Measurements from ENCODE around the gene SYNE1. TPM values are rescaled to one million over a fixed set of nuclear protein-coding genes. Genes with fewer than 3 reads are reported as not detected.
"Not testable (repeated sequence)": the region's sequence is repeated elsewhere in the genome, so short reads cannot be mapped to it uniquely, and the experiment has no call there.

Gene SYNE1, protein sequence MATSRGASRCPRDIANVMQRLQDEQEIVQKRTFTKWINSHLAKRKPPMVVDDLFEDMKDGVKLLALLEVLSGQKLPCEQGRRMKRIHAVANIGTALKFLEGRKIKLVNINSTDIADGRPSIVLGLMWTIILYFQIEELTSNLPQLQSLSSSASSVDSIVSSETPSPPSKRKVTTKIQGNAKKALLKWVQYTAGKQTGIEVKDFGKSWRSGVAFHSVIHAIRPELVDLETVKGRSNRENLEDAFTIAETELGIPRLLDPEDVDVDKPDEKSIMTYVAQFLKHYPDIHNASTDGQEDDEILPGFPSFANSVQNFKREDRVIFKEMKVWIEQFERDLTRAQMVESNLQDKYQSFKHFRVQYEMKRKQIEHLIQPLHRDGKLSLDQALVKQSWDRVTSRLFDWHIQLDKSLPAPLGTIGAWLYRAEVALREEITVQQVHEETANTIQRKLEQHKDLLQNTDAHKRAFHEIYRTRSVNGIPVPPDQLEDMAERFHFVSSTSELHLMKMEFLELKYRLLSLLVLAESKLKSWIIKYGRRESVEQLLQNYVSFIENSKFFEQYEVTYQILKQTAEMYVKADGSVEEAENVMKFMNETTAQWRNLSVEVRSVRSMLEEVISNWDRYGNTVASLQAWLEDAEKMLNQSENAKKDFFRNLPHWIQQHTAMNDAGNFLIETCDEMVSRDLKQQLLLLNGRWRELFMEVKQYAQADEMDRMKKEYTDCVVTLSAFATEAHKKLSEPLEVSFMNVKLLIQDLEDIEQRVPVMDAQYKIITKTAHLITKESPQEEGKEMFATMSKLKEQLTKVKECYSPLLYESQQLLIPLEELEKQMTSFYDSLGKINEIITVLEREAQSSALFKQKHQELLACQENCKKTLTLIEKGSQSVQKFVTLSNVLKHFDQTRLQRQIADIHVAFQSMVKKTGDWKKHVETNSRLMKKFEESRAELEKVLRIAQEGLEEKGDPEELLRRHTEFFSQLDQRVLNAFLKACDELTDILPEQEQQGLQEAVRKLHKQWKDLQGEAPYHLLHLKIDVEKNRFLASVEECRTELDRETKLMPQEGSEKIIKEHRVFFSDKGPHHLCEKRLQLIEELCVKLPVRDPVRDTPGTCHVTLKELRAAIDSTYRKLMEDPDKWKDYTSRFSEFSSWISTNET (N-terminal part only)
- total RNA-seq: 233 TPM

DNA sequence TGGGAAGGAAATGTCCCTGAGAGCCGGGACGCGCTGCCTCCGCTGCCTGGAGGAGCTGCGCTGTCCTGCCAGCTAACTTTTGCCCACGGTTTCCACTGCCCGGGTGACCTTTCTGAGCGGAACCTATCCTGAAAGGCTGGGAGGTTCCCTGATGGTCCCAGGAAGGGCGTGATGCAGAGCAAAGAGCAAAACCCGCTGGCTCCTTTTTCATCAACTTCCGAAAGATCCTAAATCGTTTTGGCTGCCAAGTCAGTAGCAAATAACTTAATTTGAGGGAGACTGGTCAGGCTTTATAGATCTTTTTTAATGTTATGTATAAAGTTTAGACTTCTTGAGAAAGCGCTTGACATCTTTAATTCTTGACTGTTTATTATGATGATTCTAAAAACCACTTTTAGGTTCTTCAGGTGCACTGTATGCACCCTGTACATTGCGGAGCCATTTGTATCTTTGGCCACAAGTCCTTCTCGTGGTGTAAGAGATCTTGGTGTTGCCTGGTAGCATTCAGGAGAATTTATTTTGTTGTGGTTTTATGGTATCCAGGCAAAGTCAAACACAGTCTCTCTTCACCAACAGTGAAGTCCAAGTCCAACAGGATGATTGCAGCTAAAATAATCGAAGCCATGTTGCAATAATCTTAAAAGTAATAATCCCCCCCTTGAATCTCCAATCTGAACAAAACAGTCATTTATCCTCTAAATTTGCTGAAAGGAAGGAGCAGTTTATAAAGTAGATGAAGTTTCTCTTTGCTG is at the start of gene SYNE1:
TSS of gene SYNE1 (minus strand) at position 67 of the 752 bp plus-strand sequence. CDS start 9,031 bp downstream, outside the sequence.
- H3K4me1 ChIP-seq: no peaks in the 10 kb centered on the region
- intact Hi-C loops (cut with DNase I): no loop called here

DNA sequence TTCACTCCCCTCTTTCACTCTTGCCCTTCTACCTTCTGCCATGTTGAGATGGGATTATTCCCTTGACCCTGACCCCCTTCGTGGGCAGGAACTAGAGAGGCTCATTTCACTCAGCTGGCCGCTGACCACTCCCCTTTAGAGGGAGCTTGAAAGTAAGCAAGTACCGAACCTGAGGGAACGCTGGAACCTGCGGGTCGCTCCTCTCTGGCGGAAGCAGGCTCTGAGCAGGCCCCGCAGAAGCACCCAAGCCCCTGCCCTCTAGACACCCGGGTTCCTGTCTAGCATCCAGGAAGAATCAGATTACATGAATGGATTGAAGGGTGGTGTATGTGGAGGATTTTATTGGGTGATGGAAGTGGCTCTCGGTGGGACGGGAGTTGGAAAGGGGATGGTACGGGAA is 48.7 kb upstream of the SYNE1 start:
- Histone ChIP-seq H3K27ac (no peak overlapping the region), H3K27me3 (no peaks in the 10 kb centered on the region), H3K9me3 (no peaks in the 10 kb centered on the region), H3K4me3 (no peak overlapping the region), H3K36me3 (no peaks in the 10 kb centered on the region), H3K4me1 (no peaks in the 10 kb centered on the region)
- TF ChIP-seq, protein P1, sequence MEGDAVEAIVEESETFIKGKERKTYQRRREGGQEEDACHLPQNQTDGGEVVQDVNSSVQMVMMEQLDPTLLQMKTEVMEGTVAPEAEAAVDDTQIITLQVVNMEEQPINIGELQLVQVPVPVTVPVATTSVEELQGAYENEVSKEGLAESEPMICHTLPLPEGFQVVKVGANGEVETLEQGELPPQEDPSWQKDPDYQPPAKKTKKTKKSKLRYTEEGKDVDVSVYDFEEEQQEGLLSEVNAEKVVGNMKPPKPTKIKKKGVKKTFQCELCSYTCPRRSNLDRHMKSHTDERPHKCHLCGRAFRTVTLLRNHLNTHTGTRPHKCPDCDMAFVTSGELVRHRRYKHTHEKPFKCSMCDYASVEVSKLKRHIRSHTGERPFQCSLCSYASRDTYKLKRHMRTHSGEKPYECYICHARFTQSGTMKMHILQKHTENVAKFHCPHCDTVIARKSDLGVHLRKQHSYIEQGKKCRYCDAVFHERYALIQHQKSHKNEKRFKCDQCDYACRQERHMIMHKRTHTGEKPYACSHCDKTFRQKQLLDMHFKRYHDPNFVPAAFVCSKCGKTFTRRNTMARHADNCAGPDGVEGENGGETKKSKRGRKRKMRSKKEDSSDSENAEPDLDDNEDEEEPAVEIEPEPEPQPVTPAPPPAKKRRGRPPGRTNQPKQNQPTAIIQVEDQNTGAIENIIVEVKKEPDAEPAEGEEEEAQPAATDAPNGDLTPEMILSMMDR (IDR thresholded peaks at IDR 0.05): no peak
- intact Hi-C loops (cut with DNase I): no loop called here
- DNase-seq (ENCODE audit: low spot score in 2 of 2): no peak

More for the DNA sequence above, at the start of gene SYNE1:
- no peaks in the 10 kb centered on the region for H3K27me3 ChIP-seq
- H3K4me3 ChIP-seq: peak within 1 kb of the TSS; percentile 68 to 78
- TF ChIP-seq, protein P1 (IDR thresholded peaks at IDR 0.05): no peak
- no peaks in the 10 kb centered on the region for H3K36me3 ChIP-seq
- no peak for DNase-seq (ENCODE audit: low spot score in 2 of 2)
- no peaks in the 10 kb centered on the region for H3K9me3 ChIP-seq
- H3K27ac ChIP-seq: no peak within 1 kb of the TSS

DNA sequence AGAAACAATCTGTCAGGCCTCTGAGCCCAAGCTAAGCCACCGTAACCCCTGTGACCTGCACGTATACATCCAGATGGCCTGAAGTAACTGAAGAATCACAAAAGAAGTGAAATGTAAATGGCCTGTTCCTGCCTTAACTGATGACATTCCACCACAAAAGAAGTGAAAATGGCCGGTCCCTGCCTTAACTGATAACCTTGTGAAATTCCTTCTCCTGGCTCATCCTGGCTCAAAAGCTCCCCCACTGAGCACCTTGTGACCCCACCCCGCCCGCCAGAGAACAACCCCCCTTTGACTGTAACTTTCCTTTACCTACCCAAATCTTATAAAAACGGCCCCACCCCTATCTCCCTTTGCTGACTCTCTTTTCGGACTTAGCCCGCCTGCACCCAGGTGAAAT is 45.8 kb upstream of the SYNE1 start:
- H3K27ac ChIP-seq; DNase-seq (ENCODE audit: low spot score in 2 of 2); H3K27me3 ChIP-seq; H3K9me3 ChIP-seq; H3K36me3 ChIP-seq; H3K4me1 ChIP-seq; intact Hi-C loops (cut with DNase I); H3K4me3 ChIP-seq: not testable (repeated sequence)

DNA sequence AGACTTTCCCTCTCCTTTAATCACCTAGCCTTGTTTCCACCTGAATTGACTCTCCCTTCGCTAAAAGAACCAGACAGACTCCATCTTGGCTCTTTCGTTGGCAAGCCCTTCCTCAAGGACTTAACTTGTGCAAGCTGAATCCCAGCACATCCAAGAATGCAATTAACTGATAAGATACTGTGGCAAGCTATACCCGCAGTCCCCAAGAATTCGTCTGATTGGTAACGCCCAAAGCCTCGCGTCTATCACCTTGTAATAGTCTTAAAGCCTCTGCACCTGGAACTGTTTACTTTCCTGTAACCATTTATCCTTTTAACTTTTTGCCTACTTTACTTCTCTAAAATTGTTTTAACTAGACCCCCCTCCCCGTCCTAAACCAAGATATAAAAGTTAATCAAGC is 45.0 kb upstream of the SYNE1 start:
- no peak for DNase-seq (ENCODE audit: low spot score in 2 of 2)
- Histone ChIP-seq H3K4me1 (no peaks in the 10 kb centered on the region), H3K36me3 (no peaks in the 10 kb centered on the region), H3K27ac (no peak overlapping the region), H3K27me3 (no peaks in the 10 kb centered on the region), H3K9me3 (no peaks in the 10 kb centered on the region), H3K4me3 (no peak overlapping the region)
- intact Hi-C loops (cut with DNase I): no loop called here
- TF ChIP-seq, protein P1 (IDR thresholded peaks at IDR 0.05): no peak

DNA sequence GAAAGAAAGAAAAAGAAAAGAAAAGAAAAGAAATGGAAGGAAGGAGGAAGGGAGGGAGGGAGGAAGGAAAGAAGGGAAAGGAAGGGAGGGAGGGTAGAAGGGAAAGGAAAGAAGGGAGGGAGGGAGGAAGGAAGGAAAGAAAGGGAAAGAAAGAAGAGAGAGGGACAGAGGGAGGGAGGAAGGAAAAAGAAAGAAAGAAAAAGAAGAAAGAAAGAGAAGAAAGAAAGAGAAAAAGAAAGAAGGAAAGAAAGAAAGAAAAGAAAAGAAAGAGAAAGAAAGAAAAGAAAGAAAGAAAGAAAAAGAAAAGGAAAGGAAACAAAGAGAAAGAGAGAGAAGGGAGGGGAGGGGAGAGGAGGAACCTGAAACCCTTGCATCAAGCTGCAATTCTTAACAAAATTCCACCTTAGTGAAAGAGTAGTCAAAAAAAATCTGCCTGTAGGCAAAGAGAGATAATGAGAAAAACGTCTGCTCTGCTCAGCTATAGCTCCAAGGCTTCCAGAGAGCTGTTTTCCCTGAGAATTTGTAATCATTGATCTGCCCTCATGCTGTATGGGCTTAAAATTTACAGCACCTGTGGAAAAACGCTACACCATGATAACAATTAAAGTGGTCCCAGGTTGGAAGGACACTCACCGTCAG is 43.8 kb upstream of the SYNE1 start:
- intact Hi-C loops (cut with DNase I): no loop called here
- no peak overlapping the region for H3K4me3 ChIP-seq
- H3K4me1 ChIP-seq: no peaks in the 10 kb centered on the region
- no peaks in the 10 kb centered on the region for H3K9me3 ChIP-seq
- no peaks in the 10 kb centered on the region for H3K36me3 ChIP-seq
- TF ChIP-seq, protein P1 (IDR thresholded peaks at IDR 0.05): no peak
- DNase-seq (ENCODE audit: low spot score in 2 of 2): no peak
- no peaks in the 10 kb centered on the region for H3K27me3 ChIP-seq
- H3K27ac ChIP-seq: no peak overlapping the region

All from ascending aorta (tissue), 2 donors.